Activated naive CD4-positive, alpha-beta T cell treated with anti-CD3 and anti-CD28 coated beads, Interleukin-2, amount 50 U/mL, for 16 hours (primary cell): ENCODE measurements around the gene BCAS3.

Experiments
- DNase-seq: peaks from one replicate; pipeline ENCODE4 v3.0.0-alpha.2; 2020

Gene BCAS3

GRCh38 chr17:61175298-61176142, 497.9 kb downstream of the BCAS3 start:
- DNase-seq, result no peak

GRCh38 chr17:61177351-61177750, 499.7 kb downstream of the BCAS3 start:
- no peak for DNase-seq

- no peak for DNase-seq
Observed at GRCh38 chr17:61178284-61178683, 500.6 kb downstream of the BCAS3 start.

GRCh38 chr17:61179380-61179806, 501.7 kb downstream of the BCAS3 start:
- DNase-seq, result no peak

- no peak for DNase-seq
Observed at GRCh38 chr17:61183793-61184192, 506.1 kb downstream of the BCAS3 start.

GRCh38 chr17:61185385-61185784, 507.7 kb downstream of the BCAS3 start:
- DNase-seq, result no peak

- no peak for DNase-seq
Observed at GRCh38 chr17:61187038-61187437, 509.4 kb downstream of the BCAS3 start.

GRCh38 chr17:61188081-61188480, 510.4 kb downstream of the BCAS3 start:
- DNase-seq, result no peak

GRCh38 chr17:61189968-61190367, 512.3 kb downstream of the BCAS3 start:
- DNase-seq, result no peak

GRCh38 chr17:61196302-61196704, 518.7 kb downstream of the BCAS3 start:
- no peak for DNase-seq

GRCh38 chr17:61196799-61197198, 519.1 kb downstream of the BCAS3 start:
- no peak for DNase-seq

GRCh38 chr17:61199431-61200338, 522.0 kb downstream of the BCAS3 start:
- DNase-seq, result no peak

- DNase-seq, result no peak
Observed at GRCh38 chr17:61200339-61200715, 522.7 kb downstream of the BCAS3 start.

GRCh38 chr17:61201211-61201610, 523.6 kb downstream of the BCAS3 start:
- DNase-seq, result no peak

GRCh38 chr17:61202564-61202963, 524.9 kb downstream of the BCAS3 start:
- DNase-seq, result no peak

- no peak for DNase-seq
Observed at GRCh38 chr17:61203671-61204131, 526.0 kb downstream of the BCAS3 start.

- no peak for DNase-seq
Observed at GRCh38 chr17:61204456-61204855, 526.8 kb downstream of the BCAS3 start.

GRCh38 chr17:61205401-61205800, 527.8 kb downstream of the BCAS3 start:
- no peak for DNase-seq

GRCh38 chr17:61205931-61206330, 528.3 kb downstream of the BCAS3 start:
- DNase-seq, result no peak

GRCh38 chr17:61206922-61207321, 529.3 kb downstream of the BCAS3 start:
- DNase-seq, result no peak

GRCh38 chr17:61208301-61209105, 530.9 kb downstream of the BCAS3 start:
- no peak for DNase-seq

GRCh38 chr17:61209106-61209439, 531.4 kb downstream of the BCAS3 start:
- DNase-seq, result no peak

GRCh38 chr17:61209525-61209924, 531.9 kb downstream of the BCAS3 start:
- DNase-seq, result no peak
